HG03175 (cell line): ENCODE data around the gene SKI.

Experiments
- ATAC-seq: cut with Tn5 transposase; IDR thresholded peaks from one replicate; pipeline ENCODE4 v1.9.1; 2021; ENCODE audit warnings: mild to moderate bottlenecking, moderate library complexity; ENCODE audit not compliant: unreplicated experiment

The SKI gene

DNA sequence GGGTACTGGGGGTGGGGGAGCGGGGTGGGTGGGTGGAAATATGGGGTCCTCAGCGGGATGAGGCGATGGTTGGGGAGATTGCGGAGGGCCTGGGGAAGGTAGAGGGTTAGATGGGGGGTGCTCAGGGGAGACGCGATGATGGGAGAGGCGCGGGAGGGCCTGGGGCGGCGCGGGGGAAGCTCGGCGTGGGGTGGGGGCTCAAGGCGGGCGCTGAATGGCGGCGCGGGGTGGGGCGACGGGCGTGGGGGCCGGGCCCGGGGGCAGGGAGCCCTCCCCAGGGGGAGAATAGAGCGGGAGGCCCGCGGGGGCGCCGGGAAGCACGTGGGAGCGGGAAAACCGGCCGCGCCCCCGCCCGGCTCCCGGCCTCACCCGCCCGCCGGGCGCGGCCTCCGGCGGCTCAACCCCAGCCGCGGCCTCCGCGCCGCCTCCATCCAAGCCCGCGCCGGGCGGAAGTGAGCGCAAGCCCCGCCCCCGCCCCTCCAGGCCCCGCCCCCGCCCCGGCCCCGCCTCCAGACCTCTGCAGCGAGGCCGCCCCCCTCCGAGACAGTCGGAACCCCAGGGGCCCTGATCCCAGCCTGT is 33.7 kb upstream of the SKI start, which contains the start of gene FAAP20:
FAAP20 (minus strand) TSS at position 454 of the 579 bp plus-strand sequence; CDS start at position 431, 23 bp downstream.
- peak; percentile 61 for ATAC-seq

DNA sequence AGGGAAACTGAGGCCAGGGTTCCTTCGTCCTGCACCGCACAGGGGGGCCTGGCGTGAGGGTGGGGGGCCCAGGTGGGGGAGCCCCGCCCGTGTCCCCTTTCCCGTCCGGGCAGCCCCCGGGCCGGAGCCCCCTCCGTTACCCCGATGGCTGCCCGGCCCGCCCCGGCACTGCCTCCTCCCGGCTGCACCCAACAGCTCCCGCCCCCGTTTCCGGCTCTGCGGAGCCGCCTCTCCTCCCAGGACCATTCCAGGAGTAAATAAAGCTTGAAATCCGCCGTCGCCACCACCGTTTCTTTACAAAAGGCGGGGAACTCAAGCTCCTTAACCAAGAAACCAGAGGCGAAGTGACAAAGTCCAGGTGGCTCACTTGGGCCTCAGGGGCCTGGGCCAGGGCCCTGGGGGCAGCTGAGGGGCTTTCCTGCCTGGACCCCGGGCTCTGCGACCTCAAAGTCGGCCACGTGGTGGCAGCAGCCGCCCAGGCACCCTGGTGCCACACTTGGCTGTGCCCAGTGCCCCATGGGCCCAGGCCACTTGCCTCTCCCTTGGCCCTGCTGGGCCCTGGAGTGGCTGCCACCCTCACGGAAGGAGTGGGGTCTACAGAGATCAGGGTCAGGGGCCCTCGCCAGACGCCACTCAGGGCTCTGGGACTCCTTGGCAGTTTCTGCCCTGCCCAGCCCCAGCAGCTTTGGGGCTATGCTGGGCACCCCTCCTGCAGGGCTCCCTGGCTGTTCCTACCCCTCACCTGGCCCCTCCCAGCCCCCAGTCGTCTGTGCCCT is 33.0 kb upstream of the SKI start:
- ATAC-seq: peak; percentile 65

DNA sequence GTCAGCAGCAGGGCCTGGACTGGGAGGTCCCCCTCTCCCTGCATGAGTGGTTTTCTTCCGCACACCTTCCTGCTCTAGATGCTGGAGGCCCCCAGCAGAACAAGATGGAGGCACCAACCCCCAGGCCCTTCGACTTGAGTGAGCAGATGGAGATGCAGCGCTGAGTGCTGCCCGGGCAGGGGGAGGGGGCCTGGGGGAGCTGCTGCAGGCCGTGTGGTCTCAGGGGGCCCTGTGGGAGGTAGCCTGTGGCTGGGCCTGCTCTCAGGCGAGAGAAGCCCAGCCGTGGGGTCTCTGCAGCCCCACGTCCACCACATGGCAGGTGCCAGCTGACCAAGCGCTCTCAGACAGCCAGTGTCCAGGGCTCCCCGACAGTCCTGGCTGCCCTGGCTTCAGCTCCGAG is 32.3 kb upstream of the SKI start:
- ATAC-seq: no peak

DNA sequence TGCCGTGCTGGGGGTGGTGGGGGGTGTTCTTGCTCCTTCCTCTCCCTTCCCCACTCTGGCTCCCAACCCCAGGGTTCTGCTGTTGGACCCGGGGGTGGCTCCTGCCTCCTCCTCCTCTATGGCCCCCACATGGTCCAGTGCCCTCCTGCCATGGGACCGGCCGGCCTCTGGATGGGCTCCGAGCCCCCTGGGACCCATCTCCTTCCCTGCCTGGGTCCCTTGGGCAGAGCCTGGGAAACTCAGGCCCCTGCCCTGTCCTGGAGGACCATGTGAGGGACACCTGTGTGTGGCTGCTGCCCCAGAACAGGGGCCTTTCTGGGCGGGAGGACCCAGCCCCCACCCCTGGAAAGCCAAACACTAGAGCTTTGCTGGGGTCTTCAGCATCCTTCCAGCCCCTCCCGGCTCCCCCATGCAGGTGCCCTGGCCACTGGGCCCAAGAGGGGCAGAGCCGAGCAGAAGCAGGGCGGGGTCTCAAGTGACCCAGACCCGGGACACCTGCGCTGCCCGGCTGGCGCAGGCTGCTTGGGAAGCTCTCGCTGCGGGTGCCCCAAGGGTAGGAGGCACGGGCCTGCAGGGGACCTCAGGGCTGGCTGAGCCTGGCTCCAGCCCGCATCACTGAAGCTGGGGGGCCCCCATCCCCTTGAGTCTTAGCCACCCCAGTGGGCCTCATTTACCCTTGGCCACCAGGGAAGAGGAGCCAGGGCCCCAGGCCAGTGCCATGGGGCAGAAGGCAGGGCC is 31.0 kb upstream of the SKI start:
- no peak for ATAC-seq

DNA sequence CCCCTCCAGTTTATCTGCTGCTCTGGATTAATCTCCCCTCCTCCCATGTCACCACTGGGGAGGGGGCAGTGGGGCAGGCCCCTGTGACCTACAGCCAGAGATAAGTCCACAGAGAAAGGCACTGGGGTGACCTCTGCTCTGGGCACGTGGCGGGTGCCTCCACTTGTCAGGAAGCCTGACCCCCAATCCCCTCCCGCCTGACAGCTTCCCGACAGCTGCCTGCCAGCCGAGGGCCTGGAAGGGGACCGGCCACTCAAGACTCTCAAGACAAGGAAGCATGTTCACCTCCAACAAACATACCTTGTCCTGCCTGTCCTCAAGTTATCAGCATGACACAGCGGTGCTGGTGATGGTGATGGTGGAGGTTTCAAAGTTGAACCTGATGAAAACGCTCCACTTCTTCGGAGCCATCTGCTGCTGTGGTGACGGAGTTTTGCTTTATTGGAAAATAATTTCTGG is 30.4 kb upstream of the SKI start:
- no peak for ATAC-seq

DNA sequence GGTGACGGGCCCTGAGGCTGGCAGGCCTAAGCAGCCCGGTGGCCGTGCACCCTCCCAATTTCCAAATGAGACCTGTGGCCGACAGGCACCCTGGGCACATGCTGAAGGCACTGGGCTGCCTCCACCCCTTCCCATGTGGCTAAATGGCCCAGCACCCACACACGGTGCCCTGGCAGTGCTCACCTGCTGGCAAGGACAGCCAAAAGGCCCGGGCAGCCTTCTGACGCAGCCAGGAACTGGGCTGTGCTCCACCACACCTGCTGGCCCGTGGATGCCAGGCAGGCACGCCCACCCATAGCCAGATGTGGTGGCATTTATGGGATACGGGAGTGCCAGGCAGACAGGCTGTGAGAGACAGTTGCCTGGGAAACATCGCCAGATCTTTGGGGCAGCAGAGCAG is 29.5 kb upstream of the SKI start:
- ATAC-seq: no peak

DNA sequence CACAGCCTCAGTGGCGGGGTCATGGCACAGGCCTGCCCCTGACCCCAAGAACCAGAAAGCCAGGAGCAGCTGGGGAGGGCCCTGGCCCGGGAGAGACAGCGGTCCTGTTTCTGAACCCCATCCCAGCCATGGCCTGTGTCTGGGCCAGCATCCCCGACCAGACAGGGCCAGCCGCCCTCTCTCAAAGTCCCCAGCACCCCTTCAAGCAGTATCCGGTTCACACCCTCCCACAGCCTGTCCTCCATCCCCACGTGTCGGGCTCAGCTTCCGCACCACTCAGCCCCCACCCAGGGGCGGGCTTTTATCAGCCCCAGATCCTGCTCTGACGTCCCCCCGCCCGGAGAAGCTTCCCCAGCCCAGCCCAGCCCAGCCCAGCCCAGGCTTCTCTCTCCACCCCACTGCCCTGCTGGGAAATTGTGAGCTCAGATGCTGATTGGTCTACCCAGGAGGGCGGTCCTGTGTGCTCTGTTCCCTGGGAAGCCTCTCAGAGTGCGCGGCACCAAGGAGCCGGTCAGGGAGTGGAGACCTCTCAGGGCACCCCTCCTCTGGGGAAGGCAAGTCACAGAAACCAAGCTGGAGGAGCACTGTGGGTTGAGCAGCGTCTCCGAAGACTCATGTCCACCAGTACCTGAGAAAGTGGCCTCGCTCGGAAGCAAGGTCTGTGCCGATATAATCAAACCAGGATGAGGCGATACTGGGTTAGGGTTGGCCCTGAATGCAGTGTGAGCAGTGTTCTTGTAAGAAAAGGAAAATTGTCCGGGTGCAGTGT is 28.9 kb upstream of the SKI start:
- peak; percentile 23 for ATAC-seq

DNA sequence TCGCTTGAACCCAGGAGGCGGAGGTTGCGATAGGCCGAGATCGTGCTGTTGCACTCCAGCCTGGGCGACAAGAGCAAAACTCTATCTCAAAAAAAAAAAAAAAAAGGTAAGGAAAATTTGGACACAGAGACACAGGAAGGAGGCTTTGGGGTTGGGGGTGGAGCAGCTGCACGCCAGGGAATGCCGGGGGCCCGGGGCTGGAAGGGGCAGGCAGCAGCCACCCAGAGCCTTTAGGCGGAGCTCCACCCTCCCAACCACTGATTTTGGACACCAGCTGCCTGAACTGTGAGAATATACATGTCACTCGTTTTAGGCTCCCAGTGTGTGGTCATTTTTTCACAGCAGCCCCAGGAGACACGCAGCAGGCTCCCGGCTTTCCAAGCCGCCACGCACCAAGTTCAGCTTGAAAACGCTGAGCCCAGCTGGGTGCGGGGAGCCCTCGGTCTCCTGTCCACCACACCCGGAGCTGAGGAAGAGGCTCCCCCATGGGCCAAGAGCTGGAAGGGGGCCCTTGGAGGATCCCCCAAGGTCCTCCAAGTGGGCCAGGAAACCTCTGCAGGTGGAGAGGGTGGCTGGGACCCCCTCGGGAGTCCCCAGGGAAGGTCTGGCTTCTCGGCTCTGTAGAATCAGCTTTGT is 27.7 kb upstream of the SKI start:
- no peak for ATAC-seq

DNA sequence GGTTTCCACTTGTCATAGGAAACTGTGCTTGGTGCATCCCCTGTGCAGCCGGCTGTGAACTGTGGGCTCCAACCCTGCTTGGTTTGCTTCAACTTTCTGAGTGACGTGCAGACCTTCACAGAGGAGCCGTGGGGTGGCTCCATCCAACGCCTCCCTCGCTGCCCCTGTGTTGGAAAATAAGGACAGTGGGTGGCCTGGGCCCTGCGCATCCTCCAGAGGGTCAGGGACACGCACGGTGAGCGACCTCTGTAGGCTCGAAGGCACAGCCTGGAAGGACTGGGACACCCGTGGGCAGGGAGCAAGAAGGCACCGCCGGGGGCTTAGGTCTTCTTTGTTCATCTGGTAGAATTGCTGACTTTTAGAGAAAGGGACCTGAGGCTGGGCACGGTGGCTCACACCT is 27.1 kb upstream of the SKI start:
- ATAC-seq: no peak

DNA sequence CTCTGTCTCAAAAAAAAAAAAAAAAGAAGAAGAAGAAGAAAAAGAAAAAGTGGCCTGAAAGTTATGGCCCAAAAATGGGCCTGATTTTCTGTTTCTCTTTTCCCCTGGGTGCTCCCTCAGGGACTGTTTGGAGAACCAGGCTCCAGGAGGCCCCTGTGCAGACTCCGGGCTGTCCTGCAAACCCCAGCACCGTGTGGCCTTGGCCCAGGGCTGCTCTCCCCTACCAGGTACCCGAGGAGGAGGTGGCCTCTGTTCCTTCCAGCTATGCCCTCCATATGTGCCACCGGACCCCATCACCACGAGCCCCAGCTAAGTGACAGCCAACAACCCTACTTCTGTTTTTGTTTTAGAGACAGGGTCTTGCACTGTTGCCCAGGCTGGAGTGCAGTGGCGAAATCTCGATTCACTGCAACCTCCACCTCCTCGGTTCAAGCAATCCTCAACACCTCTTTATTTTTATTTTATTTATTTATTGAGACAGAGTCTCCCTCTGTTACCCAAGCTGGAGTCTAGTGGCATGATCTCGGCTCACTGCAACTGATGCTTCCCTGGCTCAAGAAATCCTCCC is 26.0 kb upstream of the SKI start:
- ATAC-seq: no peak

DNA sequence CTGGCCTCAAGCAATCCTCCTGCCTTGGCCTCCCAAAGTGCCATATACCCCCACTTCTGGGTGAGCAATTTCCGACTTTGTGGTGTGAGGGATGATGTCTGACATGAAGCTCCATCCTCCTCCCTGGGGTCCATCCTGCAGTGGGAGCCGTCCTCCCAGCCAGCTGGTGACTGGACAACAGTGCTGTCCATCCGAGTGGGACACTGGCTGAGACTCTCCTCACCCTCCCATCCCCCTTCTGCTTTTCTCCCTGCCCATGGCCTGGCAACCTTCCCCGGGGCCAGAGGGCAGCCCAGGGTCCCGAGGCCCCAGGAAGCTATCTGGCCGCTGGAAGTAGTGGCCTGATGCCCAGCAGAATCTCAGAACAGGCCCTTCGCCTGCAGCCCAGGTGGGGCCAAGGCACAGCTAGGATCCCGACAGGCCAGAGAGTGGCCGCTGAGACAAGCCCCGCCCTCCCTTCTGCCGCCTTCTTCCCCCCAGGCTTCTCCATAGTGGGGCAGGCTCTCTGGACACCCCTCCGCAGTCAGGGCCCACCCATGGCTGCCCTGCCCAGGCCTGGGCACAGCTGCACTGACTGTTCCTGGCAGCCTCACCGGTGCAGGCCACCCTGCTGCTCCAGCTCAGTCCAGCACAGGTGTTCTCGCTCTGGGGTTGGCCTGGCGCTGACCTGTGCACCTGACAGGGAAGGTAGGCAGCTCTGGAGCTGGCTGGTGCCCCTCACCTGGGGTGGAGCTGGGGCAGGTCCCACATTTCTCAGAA is 25.1 kb upstream of the SKI start:
- no peak for ATAC-seq

DNA sequence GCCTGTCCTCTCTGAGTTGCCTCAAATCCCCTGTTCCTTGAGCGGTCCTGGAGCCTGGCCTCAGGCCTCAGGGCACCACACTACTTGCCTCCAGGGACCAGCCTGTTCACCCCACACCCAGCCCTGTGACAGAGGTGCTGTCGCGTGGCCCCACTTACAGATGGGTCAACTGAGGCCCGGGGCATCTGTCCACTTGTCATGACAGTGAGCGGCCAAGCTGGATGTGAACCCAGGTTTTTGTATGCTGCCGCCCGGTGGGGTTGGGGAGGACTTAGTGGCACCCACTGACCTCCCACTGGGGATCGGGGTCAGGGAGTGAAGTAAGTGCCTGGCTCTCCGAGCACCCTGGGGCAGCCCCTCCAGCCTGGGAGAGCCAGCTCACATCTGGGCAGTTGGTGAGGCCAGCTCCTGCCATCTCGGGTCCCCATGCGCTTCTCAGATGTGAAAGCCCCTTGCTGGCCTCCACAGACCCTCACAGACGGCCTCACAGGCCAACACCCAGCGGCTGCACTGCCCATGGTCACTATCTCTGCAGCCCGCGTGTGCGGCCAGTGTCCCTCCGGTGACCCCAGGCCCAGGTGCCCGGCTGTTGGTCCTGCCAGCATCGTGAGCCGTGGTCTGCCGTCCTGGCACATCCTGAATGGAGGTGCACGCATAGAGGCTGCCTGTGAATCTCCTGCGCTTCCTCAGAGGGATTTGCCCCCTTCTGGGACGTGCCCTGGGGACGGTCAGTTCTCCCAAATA is 24.3 kb upstream of the SKI start:
- no peak for ATAC-seq

DNA sequence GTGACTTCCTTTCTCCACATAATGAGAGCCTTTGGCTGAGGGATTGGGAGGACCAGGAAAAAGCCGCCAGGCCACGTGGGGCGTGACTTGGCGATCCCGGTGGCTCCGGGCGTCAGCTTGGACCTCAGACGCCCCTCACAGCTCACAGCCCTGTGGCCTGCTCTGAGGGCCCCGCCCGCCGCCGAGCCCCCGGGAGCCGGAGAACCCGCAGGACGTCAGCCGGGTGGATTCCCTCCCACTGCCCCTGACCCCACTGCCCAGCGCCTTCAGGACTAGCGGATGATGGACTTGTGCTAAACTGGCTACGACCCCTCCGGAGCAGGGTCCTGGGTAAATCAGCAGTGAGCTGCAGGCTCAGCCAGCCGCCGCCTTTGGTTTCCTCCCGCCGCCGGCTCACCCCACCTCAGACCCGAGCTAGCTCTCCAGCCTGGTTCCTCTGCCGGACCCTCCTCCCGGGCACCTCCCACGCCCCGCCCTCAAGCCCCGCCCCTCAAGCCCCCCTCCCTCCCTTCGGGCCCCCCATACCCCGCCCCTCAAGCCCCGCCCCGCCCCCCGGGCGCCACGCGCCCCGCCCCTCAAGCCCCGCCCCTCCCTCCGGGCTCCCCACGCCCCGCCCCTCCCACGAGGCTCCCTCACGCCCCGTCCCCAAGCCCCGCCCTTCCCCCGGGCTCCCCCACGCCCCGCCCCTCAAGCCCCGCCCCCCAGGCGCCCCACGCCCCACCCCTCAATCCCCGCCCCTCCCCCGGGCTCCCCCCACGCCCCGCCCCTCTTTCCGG is 23.5 kb upstream of the SKI start:
- ATAC-seq: peak; percentile 36

DNA sequence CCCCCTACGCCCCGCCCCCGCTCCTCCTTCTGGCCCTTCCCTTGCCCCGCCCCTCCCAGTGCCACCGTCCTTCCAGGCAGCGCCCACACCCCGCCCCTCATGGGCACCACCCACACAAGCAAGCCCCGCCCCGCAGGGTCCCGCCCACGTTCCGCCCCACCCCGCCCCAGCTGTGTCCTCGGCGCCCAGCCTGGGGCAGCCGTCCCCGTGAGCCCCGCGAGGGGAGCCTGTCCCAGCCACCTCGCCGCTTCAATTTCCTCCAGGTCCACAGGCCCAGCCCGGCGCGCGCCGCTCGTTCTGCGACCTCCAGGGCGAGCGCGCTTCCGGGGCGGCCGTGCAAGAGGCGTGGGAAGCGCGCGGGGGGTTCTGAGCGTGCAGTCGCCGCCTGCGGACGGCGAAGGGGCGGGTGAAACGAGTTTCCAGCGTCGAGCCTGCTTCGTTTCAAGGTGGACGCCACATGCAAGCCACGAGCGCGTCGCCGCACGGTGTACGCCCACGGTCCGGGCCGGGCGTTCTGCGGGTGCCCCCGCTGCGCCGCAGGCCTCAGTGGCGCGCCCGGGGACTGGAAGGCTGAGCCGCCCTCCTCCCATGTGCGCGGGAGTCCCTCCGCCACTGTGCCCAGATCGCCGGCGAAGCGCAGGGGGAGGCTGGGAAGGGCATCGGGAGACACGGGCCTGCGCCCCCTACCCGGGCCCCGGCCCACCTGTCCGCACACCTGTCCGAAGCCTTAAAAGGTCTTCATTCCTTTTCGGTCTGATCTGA is 22.7 kb upstream of the SKI start:
- peak; percentile 75 for ATAC-seq

DNA sequence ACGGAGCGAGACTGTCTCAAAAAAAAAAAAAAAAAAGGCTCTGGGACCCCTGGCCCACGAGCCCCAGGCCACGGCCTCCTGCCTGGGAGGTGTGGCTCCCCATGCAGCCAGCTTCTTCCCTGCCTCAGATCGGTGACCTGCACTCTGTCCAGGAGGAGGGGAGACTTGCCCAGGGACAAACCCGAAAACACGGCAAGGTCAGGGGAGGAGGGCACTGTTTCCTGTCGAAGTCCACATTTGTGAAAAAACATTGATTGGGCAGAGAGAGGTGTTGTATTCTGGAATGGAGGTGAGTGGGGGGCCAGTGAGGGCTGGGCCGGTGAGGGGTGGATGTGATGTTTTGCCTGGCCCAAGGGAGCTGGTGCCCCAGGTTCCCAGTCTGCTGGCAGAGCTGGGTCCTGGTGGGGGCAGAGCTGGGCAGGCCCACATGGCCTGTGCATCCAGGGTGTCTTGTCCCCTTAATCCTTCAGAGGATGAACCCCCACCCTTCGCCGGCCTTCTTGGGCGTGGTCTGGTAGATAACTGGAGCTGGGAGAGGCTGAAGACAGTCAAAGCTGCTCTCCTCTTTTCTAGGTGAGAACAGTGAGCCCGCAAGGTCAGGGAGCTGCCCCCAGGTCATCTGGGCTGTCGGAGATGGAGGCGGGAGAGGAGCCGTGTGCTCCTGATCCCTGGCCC is 21.2 kb upstream of the SKI start:
- ATAC-seq: no peak

DNA sequence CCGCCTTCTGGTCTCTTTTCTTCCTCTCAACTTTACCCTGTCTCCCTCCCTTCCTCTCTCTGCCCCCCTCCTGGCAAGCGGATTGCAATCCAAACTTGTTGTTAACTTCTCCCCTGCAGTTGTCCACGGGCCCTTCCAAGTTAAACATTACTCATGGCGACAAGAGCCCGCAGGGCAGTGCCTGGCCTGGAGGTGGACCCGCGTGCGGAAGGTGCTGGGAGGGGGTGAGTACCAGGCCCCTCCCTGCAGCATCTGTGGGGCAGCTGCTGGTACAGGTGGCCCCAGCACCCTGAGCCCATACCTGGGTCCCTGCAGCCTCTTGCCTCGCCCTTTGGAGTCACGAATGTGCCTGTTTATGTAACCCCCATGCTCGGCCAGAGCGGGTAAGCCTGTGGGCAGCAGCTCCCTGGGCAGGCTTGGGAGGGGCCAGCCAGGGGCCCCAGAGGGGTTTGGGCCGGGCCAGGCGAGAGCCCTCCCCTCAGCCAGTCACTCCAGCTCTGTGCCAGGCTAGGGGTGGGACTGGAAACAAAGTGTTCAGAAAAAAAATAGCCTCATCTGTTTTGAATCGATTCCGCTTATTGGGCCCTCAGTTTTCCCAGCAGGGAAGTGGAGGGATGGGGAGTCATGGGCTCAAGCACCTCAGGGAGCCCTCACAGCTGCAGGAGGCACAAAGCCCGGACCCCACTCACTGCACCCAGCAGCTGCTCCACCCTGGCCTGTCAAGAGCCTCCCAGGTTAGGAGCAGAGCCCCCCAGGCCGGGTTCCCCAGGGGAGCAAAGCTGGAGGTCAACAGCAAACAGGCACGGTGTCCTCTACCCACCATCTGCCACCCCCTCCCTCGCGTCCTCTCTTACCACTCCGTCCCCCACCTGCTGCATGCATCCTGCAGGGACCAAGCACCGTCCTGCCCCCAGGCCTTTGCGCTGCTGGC is 19.5 kb upstream of the SKI start:
- no peak for ATAC-seq
